HUDEP-2 (cell line): ENCODE results near the gene ZFYVE26.
"Not testable (repeated sequence)": the region's sequence is repeated elsewhere in the genome, so short reads cannot be mapped to it uniquely, and the experiment has no call there.

Experiments used
- DNase-seq, 76 experiments: peaks; one replicate each; lab custom pipeline; 2025; ENCODE audit not compliant: unreplicated experiment in 76 of 76; lab: John Stamatoyannopoulos, UW

The ZFYVE26 gene

DNA sequence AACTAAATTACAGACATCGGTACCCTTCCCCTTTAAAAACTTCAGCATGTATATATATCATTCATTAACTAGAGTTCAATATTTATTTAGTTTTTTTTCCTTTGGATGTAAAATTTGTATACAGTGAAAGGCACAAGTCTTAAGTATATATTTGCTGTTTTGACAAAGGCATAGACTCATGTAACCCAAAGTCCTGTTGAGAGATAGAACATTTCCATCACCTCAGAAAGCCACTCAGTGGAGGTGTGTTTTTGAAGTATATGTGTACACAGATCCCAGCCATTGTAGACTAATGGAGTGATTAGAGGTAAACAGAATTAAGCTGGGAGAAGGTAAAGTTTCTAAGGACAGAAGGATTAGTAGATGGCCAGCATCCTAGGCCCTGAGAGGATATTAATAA is 99.3 kb downstream of the ZFYVE26 start:
- no peak for DNase-seq

DNA sequence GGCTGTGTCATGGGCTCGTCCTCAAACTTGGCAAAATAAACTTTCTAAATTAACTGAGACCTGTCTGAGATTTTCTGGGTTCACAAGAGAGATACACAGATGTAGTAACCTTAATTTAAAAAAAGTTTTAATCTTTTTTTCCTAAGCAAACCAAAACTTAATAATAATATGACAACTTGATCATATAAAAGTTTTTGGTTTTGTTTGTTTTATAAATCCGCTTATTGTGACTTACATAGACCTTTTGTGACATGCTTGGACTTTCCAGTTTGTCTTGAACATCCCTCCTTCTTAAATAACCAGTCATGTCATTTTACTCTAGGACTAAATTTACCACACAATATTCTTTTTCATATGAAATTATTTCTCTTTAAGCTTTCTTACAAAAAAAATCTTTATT is 106.2 kb downstream of the ZFYVE26 start:
- no peak for DNase-seq

DNA sequence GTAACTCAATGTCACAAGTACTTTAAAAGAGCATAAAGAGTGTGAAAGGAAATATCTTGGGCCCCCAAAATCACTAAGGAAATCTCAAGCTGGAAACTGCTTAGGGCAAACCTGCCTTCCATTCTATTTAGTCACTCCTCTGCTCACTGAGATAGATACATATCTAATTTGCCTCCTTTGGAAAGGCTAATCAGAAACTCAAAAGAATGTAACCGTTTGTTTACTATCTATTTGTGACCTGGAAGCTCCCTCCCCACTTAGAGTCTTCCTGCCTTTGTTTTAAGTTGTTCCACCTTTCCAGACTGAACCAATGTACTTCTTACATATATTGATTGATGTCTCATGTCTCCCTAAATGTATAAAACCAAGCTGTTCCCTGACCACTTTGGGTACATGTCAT is 106.6 kb downstream of the ZFYVE26 start:
- DNase-seq: not testable (repeated sequence)

DNA sequence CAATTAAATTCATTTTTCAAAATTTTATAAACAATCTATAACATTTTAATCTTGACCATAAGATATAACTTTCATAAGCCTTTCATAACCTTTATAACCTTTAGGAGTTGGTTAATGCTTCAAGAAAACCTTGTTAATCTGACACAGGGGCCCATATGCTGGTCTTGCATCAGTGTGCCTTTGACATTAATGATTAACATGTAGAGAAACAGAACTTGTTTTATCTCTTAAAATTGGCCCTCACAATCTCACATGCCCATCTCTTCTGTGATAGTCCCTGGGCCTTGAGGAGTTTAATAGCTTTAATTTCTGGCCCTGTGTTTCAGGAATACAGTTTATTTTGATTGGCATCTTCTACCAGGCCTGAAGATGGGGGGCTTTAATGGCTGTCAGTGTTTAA is 107.0 kb downstream of the ZFYVE26 start:
- not testable (repeated sequence) for DNase-seq

DNA sequence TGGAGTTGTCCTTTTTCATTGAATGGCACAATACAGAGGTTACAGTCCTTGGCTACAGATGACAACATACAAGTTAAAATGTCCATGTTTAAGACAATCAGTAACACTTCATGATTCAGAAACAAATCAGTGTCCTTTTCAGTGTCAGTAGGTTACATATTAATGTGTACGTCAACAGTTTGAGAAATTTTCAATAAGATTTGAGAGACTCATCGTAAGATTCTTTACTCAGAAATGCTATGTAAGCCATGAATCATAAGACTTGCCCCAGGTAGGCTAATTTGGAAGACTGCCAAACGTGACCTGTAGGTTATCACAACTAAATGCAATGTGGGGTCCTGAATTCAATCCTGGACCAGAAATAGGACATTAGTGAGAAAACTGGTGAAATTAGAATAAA is 111.2 kb downstream of the ZFYVE26 start:
- no peak for DNase-seq

DNA sequence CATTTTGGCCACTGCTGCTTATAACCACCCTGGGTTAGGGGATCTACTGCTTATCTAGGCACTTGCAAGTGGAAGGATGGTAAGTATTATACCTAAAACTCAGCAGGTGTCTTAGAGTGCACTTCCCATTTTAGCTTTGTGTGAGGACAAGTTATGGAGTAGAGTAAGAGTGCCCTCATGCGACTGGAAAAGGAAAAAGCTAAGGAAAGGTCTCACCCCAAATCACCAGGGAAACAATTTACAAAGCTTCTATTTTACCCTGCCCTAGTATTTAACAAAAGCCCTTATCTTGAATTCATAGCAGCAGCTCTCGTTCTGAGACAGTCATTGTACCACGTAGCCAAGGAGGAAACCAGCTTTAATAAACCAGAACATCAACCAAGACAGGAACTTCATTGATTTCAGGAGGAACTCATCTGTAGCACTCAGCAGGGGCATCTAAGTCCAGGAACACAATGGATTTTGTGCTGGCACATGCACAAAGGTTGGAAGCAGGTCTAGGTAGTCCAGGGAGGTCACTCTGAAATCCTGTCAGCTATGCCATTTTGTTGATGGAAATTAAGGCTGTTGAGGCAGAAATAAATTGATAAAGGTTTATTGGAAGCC is 111.8 kb downstream of the ZFYVE26 start:
- DNase-seq: peak in 29 of 76 experiments; percentile 6 to 60 (median 27)

DNA sequence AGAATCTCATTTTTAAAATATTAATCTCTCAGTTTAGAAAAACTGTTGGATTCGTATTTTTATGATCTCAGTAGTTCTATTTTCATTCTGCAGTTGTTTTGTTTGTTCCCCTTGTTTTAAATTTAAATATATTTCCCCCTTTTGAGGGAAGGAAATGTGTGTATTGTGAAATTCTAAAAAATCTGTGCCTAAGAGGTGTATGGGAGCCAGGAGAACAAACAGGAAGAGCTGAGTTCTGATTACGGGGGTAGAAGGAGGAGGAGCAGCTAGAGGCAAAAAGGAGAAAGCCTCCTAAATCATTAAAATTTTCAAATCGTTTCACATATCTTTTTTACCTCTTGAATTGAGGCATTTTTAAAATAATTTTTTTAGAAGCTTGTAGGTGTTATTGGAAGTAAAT is 112.4 kb downstream of the ZFYVE26 start:
- no peak for DNase-seq

DNA sequence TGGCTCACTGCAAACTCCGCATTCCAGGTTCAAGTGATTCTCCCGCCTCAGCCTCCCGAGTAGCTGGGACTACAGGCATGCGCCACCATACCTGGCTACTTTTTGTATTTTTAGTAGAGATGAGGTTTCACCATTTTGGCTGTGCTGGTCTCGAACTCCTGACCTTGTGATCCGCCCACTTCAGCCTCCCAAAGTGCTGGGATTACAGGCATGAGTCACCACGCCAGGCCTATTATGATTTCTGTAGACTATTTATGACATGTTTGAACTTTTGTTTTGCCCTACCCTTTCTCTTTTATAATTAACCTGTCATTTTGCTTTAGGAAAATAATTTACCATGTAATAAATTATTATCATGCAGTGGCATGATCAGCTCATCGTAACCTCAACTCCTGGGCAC is 114.9 kb downstream of the ZFYVE26 start, which contains the start of gene RDH12:
RDH12 (plus strand) TSS at position 395 of the 400 bp plus-strand sequence. CDS start 20,757 bp downstream, outside the sequence.
- DNase-seq: not testable (repeated sequence)

DNA sequence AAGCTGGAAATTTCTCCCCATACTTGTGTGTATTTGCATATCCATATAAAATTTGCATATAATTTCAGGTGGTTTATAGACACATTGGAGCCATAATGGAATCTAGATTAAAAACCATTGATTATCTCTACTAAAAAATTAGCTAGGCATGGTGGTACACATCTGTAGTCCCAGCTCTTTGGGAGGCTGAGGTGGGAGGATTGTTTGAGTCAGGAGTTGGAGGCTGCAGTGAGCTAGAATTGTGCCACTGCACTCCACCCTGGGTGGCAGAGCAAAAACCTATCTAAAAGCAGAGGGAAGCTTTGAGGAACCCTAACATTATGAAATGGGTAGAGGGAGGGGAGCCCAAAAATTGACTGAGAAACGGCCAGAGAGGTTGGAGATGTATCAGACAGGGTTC is 118.2 kb downstream of the ZFYVE26 start:
- DNase-seq: no peak

DNA sequence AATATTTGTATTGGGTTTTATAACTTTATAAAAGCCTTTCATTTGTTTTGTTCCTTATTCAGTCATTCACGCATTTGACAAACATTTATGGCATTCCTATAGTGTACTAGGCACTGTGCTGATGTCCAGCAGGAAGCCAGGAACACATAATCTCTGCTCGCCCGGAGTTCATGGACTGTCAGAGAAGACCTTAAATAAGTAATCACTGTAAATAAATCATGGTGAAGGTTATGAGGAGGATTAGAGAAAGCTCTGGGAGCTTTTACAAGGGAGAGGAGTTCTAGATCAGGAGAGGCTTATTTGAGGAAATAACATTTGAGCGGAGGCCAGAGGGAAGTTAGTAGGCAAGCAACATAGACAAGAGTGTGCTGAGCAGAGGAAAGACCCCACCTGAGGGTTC is 119.4 kb downstream of the ZFYVE26 start:
- no peak for DNase-seq
